Colon (tissue), 2 donors: ENCODE data around the gene PARP12.

Source experiments
- FAIRE-seq: peaks from 2 replicates; lab custom pipeline; 2012; peaks lifted over from hg19 to GRCh38; lab: Jason Lieb, UNC
- donor health status: control.
- donor health status: control.

The PARP12 gene

GRCh38 chr7:140059273-140060242 lies 3.2 kb downstream of the PARP12 start:
- no peak for FAIRE-seq

- no peak for FAIRE-seq
Measured at GRCh38 chr7:140058517-140058916, 4.2 kb downstream of the PARP12 start.

- FAIRE-seq: no peak
Measured at GRCh38 chr7:140057143-140057535, 5.6 kb downstream of the PARP12 start.

GRCh38 chr7:140056431-140057142 lies 6.2 kb downstream of the PARP12 start:
- no peak for FAIRE-seq

GRCh38 chr7:140055833-140056232 lies 6.9 kb downstream of the PARP12 start:
- no peak for FAIRE-seq

- no peak for FAIRE-seq
Measured at GRCh38 chr7:140054751-140055150, 8.0 kb downstream of the PARP12 start.

- no peak for FAIRE-seq
Measured at GRCh38 chr7:140053812-140054539, 8.8 kb downstream of the PARP12 start.

- no peak for FAIRE-seq
Measured at GRCh38 chr7:140051820-140052219, 10.9 kb downstream of the PARP12 start.

- no peak for FAIRE-seq
Measured at GRCh38 chr7:140050100-140050499, 12.7 kb downstream of the PARP12 start.

- no peak for FAIRE-seq
Measured at GRCh38 chr7:140049339-140050024, 13.3 kb downstream of the PARP12 start.

GRCh38 chr7:140048989-140049338 lies 13.8 kb downstream of the PARP12 start:
- no peak for FAIRE-seq

GRCh38 chr7:140048138-140048537 lies 14.6 kb downstream of the PARP12 start:
- FAIRE-seq: no peak

- no peak for FAIRE-seq
Measured at GRCh38 chr7:140047197-140047596, 15.6 kb downstream of the PARP12 start.

- FAIRE-seq: no peak
Measured at GRCh38 chr7:140045697-140046096, 17.1 kb downstream of the PARP12 start.

- FAIRE-seq: no peak
Measured at GRCh38 chr7:140044251-140044650, 18.5 kb downstream of the PARP12 start.

GRCh38 chr7:140042386-140042670 lies 20.4 kb downstream of the PARP12 start:
- no peak for FAIRE-seq

- FAIRE-seq: no peak
Measured at GRCh38 chr7:140041659-140042385, 20.9 kb downstream of the PARP12 start.

GRCh38 chr7:140039896-140040295 lies 22.9 kb downstream of the PARP12 start:
- FAIRE-seq: no peak

- no peak for FAIRE-seq
Measured at GRCh38 chr7:140039066-140039465, 23.7 kb downstream of the PARP12 start.

- no peak for FAIRE-seq
Measured at GRCh38 chr7:140036224-140036962, 26.4 kb downstream of the PARP12 start.
